Mesenchymal stem cell (in vitro differentiated cells and primary cell): Measurements from ENCODE around the gene USP30. TPM values are rescaled to one million over a fixed set of nuclear protein-coding genes. Genes with fewer than 3 reads are reported as not detected.

Experiments
- small RNA-seq: library from polyadenylated mRNA; stranded (forward); fragments of <200 nt; extraction: miRNeasy Mini kit (QIAGEN cat#:217004); gene quantifications from one replicate; pipeline ENCODE3, GENCODE V24; 2013; ENCODE audit warnings: low read depth

Gene USP30

Small RNA genes within 50 kb of the gene (small RNA-seq; reads per million reads assigned to genes)
- gene AC190387.1, result not detected
- gene RNA5SP372, result not detected
